Naive thymus-derived CD4-positive, alpha-beta T cell (primary cell): Measurements from ENCODE around the gene TMEM150A. TPM values are rescaled to one million over a fixed set of nuclear protein-coding genes. Genes with fewer than 3 reads are reported as not detected.

Source experiments
- ATAC-seq: fragments of 150-1000 bp; cut with Tn5 transposase; 2 replicates; pipeline ENCODE4 v1.10.0; 2021; ENCODE audit warnings: mild to moderate bottlenecking, moderate library complexity
- CTCF ChIA-PET: fragments of 350-600 bp; sonication (Branson Sonifier 250); formaldehyde crosslinking; loops from one replicate; lab custom pipeline; 2021; ENCODE audit warnings: antibody characterized with exemption; lab: Charles Lee
- POLR2A ChIA-PET: fragments of 350-600 bp; sonication (Branson Sonifier 250); formaldehyde crosslinking; loops from one replicate; lab custom pipeline; 2021; ENCODE audit warnings: antibody characterized with exemption, inconsistent platforms; lab: Charles Lee
- DNase-seq, 9 donors: peaks; one replicate each; pipeline versions ENCODE4 v3.0.0 to v3.0.0-alpha.2; 2020 to 2022; ENCODE audit warnings: mixed read lengths in 1 of 9
- H3K27ac ChIP-seq: one replicate; pipeline ENCODE4 v1.7.0; 2013; ENCODE audit warnings: mild to moderate bottlenecking, low read depth, low read length, moderate library complexity
- H3K27me3 ChIP-seq, 2 donors: one replicate each; pipeline ENCODE4 v1.7.0; 2013; ENCODE audit warnings: low read length in 2 of 2, mild to moderate bottlenecking in 2 of 2, moderate library complexity in 2 of 2; ENCODE audit not compliant: control insufficient read depth in 2 of 2, insufficient read depth in 2 of 2
- H3K36me3 ChIP-seq, 3 experiments: 1 replicate in 2 of 3; 2 replicates in 1 of 3; pipeline ENCODE4 v1.7.0; 2013; ENCODE audit warnings: low read length in 3 of 3, mild to moderate bottlenecking in 3 of 3, moderate library complexity in 1 of 3; ENCODE audit not compliant: insufficient read depth in 3 of 3, control insufficient read depth in 2 of 3
- H3K4me1 ChIP-seq, 2 donors: one replicate each; pipeline ENCODE4 v1.7.0; 2013; ENCODE audit warnings: low read length in 2 of 2, mild to moderate bottlenecking in 2 of 2, moderate library complexity in 1 of 2; ENCODE audit not compliant: control insufficient read depth in 2 of 2, insufficient read depth in 2 of 2
- H3K4me3 ChIP-seq: 2 replicates; pipeline ENCODE4 v1.7.0; 2013; ENCODE audit warnings: mild to moderate bottlenecking, low read length
- H3K9me3 ChIP-seq, 3 experiments: 1 replicate in 2 of 3; 2 replicates in 1 of 3; pipeline ENCODE4 v1.7.0; 2013; ENCODE audit warnings: low read length in 3 of 3; ENCODE audit not compliant: control insufficient read depth in 2 of 3
- H3K27ac Mint-ChIP-seq, 9 donors: one replicate each; pipeline ENCODE4 v1.8.0; 2020 to 2022; ENCODE audit warnings: mixed read lengths in 9 of 9, mild to moderate bottlenecking in 8 of 9, moderate library complexity in 5 of 9, inconsistent platforms in 2 of 9
- H3K27me3 Mint-ChIP-seq, 5 donors: one replicate each; pipeline ENCODE4 v1.8.0; 2021 to 2022; ENCODE audit warnings: mixed read lengths in 5 of 5, mild to moderate bottlenecking in 1 of 5
- H3K36me3 Mint-ChIP-seq, 5 donors: one replicate each; pipeline ENCODE4 v1.8.0; 2020 to 2022; ENCODE audit warnings: mixed read lengths in 5 of 5, mild to moderate bottlenecking in 3 of 5, inconsistent platforms in 1 of 5
- H3K4me1 Mint-ChIP-seq, 7 donors: one replicate each; pipeline ENCODE4 v1.8.0; 2020 to 2022; ENCODE audit warnings: mixed read lengths in 7 of 7, mild to moderate bottlenecking in 3 of 7, inconsistent platforms in 1 of 7
- H3K4me3 Mint-ChIP-seq, 10 donors: one replicate each; pipeline ENCODE4 v1.8.0; 2020 to 2022; ENCODE audit warnings: mild to moderate bottlenecking in 10 of 10, mixed read lengths in 10 of 10, moderate library complexity in 6 of 10, inconsistent platforms in 2 of 10
- H3K9me3 Mint-ChIP-seq, 11 donors: one replicate each; pipeline ENCODE4 v1.8.0; 2020 to 2022; ENCODE audit warnings: mixed read lengths in 11 of 11, mild to moderate bottlenecking in 4 of 11, inconsistent platforms in 1 of 11, moderate library complexity in 1 of 11
- intact Hi-C, 2 donors: fragments of 100-400 bp; cut with micrococcal nuclease; formaldehyde crosslinking; loops; one replicate each; pipeline ENCODE4 v1.15.1; 2023
- polyA plus RNA-seq, 2 donors: library from polyadenylated mRNA; unstranded; fragments of 300-500 nt; fragmentation: Illumina TruSeq; gene quantifications; one replicate each; pipeline ENCODE4 v1.2.3, GENCODE V29; 2021
- total RNA-seq, 6 experiments: library from RNA in 5 of 6; stranded (reverse) in 5 of 6; gene quantifications; 1 replicate in 5 of 6; 2 replicates in 1 of 6; pipeline ENCODE4 v1.2.3 and lab custom pipeline; 2021 to 2026

The TMEM150A gene
- total and polyA plus RNA-seq, 7 experiments from 2014 or later, result 5.1 to 17.8 (median 11.2) TPM

DNA sequence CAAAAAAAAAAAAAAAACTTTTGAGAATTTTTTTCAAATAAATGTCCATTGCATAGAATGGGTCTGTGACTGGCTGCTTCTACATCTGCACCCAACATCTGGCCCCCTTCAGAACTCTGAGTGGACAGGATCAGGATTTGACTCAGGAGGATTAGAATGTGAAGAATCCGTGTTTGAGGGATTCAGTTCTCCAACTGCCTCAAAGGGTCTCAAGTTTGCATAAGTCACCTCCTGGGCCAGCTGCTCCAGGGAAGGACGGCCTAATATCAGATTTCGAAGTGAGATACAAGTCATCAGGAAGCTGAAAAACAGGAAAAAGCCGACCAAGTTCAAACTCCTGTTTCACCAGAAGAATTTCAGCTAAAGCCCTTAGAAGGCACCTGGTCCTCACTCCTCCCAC is 52.7 kb downstream of the TMEM150A start:
- H3K27ac Mint-ChIP-seq, result peak overlapping the region in 1 of 9 donors; percentile 48
- DNase-seq (no peak), ATAC-seq (no peak)
- H3K27ac ChIP-seq, result no peak overlapping the region
- peaks cover 9 to 54% (median 14%) of the 10 kb centered on the region in 3 experiments for H3K36me3 ChIP-seq
- H3K27me3 ChIP-seq, result no peaks in the 10 kb centered on the region
- H3K36me3 Mint-ChIP-seq, result peaks cover 0 to 31% (median 14%) of the 10 kb centered on the region in 5 donors
- intact Hi-C loops, result loop anchor here in 1 of 2 donors (5.0 kb wide), 1 partner anchor 243 kb away; no protein-coding TSS in a partner anchor
- no peaks in the 10 kb centered on the region for H3K9me3 Mint-ChIP-seq
- no peaks in the 10 kb centered on the region for H3K4me1 ChIP-seq
- no peaks in the 10 kb centered on the region for H3K9me3 ChIP-seq
- POLR2A ChIA-PET, result interaction anchor here (0.9 to 5.9 kb wide), 7 partner anchors 10 to 131 kb away, joined by 3 to 70 read pairs (median 4); partner anchors contain the start of genes GGCX, MAT2A, RNF181 and SH2D6
- peaks cover 0 to 10% (median 6%) of the 10 kb centered on the region in 7 donors for H3K4me1 Mint-ChIP-seq
- CTCF ChIA-PET, result interaction anchor here (0.5 to 6.6 kb wide), 6 partner anchors 11 to 539 kb away, joined by 3 to 163 read pairs (median 18); partner anchors contain the start of genes GGCX, MAT2A and SH2D6
- H3K4me3 ChIP-seq, result no peak overlapping the region
- no peak overlapping the region for H3K4me3 Mint-ChIP-seq
- H3K27me3 Mint-ChIP-seq, result no peaks in the 10 kb centered on the region

DNA sequence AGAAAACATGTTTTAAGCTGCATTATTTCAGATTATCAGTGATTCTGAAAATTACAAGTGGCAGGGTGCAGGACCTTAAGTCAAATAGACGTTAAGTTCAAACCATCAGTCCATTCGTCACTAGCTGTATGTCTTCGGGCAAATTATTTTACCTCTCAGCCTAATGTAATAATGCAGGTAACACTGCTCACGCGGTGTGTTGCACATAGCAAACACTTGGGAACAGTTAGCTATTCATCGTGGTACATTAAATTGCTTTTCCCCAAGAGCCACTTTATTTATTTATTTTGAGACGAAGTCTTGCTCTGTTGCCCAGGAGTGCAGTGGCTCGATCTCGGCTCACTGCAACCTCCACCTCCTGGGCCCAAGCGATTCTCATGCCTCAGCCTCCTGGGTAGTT is 53.4 kb downstream of the TMEM150A start:
- H3K36me3 ChIP-seq, result peaks cover 9 to 51% (median 10%) of the 10 kb centered on the region in 3 experiments
- no peaks in the 10 kb centered on the region for H3K4me1 ChIP-seq
- no peak for DNase-seq
- CTCF ChIA-PET, result interaction anchor here (0.6 to 4.9 kb wide), 6 partner anchors 10 to 158 kb away, joined by 3 to 163 read pairs (median 6); partner anchors contain the start of genes GGCX, MAT2A and SH2D6
- Mint-ChIP-seq H3K27me3 (no peaks in the 10 kb centered on the region), H3K4me3 (no peak overlapping the region), H3K27ac (no peak overlapping the region), H3K9me3 (no peaks in the 10 kb centered on the region), H3K4me1 (peaks cover 0 to 13% (median 8%) of the 10 kb centered on the region in 7 donors), H3K36me3 (peaks cover 4 to 28% (median 16%) of the 10 kb centered on the region in 5 donors)
- intact Hi-C loops, result no loop called here
- no peak overlapping the region for H3K4me3 ChIP-seq
- no peak for ATAC-seq
- POLR2A ChIA-PET, result interaction anchor here (0.8 to 5.9 kb wide), 7 partner anchors 9 to 221 kb away, joined by 3 to 70 read pairs (median 4); partner anchors contain the start of genes MAT2A, SH2D6 and TGOLN2
- H3K27me3 ChIP-seq, result no peaks in the 10 kb centered on the region
- no peaks in the 10 kb centered on the region for H3K9me3 ChIP-seq
- H3K27ac ChIP-seq, result no peak overlapping the region

DNA sequence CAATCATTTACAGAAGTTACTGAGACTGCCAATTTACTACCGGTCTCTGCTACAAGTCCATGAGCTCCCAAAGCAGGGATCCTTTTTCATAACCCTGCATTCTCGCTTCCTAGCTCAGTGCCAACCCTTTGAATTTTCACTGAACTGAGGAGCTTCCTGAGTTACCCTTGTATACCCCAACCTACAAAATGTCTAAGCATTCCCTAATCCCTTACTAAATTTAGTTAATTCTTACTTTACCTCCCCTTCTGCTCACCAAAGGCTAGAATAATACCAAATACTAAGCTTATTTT is 53.9 kb downstream of the TMEM150A start:
- H3K9me3 ChIP-seq, result no peaks in the 10 kb centered on the region
- H3K27me3 Mint-ChIP-seq, result no peaks in the 10 kb centered on the region
- H3K27me3 ChIP-seq, result no peaks in the 10 kb centered on the region
- H3K27ac ChIP-seq, result no peak overlapping the region
- no peaks in the 10 kb centered on the region for H3K4me1 ChIP-seq
- H3K9me3 Mint-ChIP-seq, result no peaks in the 10 kb centered on the region
- no peak for ATAC-seq
- peaks cover 0 to 18% (median 8%) of the 10 kb centered on the region in 7 donors for H3K4me1 Mint-ChIP-seq
- intact Hi-C loops, result no loop called here
- no peak overlapping the region for H3K4me3 Mint-ChIP-seq
- H3K36me3 Mint-ChIP-seq, result peaks cover 5 to 28% (median 18%) of the 10 kb centered on the region in 5 donors
- POLR2A ChIA-PET, result interaction anchor here (0.8 to 5.9 kb wide), 4 partner anchors 8 to 221 kb away, joined by 3 to 70 read pairs (median 4); partner anchors contain the start of genes MAT2A and TGOLN2
- no peak for DNase-seq
- CTCF ChIA-PET, result interaction anchor here (0.9 to 4.9 kb wide), 4 partner anchors 111 to 157 kb away, joined by 3 to 163 read pairs (median 6); partner anchors contain the start of gene SH2D6
- peaks cover 9 to 53% (median 10%) of the 10 kb centered on the region in 3 experiments for H3K36me3 ChIP-seq
- no peak overlapping the region for H3K4me3 ChIP-seq
- peak overlapping the region in 1 of 9 donors; percentile 15 for H3K27ac Mint-ChIP-seq

Other genes with a start within 250 kb of the TMEM150A start
- gene RETSAT, start 248.2 kb downstream of the TMEM150A start, total RNA-seq, result 10 to 100 TPM; 18.5 to 30.5 (median 20.2) TPM
- gene RETSAT, start 248.2 kb downstream of the TMEM150A start, polyA plus RNA-seq, result 10 to 100 TPM in 1 of 2 donors, 1 to 10 TPM in 1; 8.9 to 14.5 TPM
- gene ELMOD3, start 247.9 kb downstream of the TMEM150A start, total RNA-seq, result 10 to 100 TPM; 20.2 to 33.3 (median 21.7) TPM
- gene ELMOD3, start 247.9 kb downstream of the TMEM150A start, polyA plus RNA-seq, result 10 to 100 TPM in 1 of 2 donors, 1 to 10 TPM in 1; 9.4 to 13.3 TPM
- 100 to 1,000 TPM in 2 of 5 experiments, 10 to 100 TPM in 3; 12.9 to 265 (median 29.7) TPM for gene CAPG, start 192.3 kb downstream of the TMEM150A start, total RNA-seq
- 10 to 100 TPM; 34.3 to 36.4 TPM for gene CAPG, start 192.3 kb downstream of the TMEM150A start, polyA plus RNA-seq
- 1 to 10 TPM in 1 of 5 experiments, under 1 TPM in 2, not detected in 2; 0.48 to 1.1 (median 0.94) TPM for gene SH2D6, start 184.0 kb downstream of the TMEM150A start, total RNA-seq
- gene SH2D6, start 184.0 kb downstream of the TMEM150A start, polyA plus RNA-seq, result not detected
- gene MAT2A, start 63.5 kb downstream of the TMEM150A start, total RNA-seq, result 100 to 1,000 TPM in 4 of 5 experiments, 10 to 100 TPM in 1; 96.3 to 268 (median 178) TPM
- gene MAT2A, start 63.5 kb downstream of the TMEM150A start, polyA plus RNA-seq, result 100 to 1,000 TPM in 1 of 2 donors, 10 to 100 TPM in 1; 79.8 to 120 TPM
- gene GGCX, start 41.2 kb downstream of the TMEM150A start, total RNA-seq, result 10 to 100 TPM; 20.4 to 34.2 (median 26.3) TPM
- gene GGCX, start 41.2 kb downstream of the TMEM150A start, polyA plus RNA-seq, result 10 to 100 TPM; 11.8 to 12.2 TPM
- 100 to 1,000 TPM in 2 of 5 experiments, 10 to 100 TPM in 3; 55.1 to 137 (median 83.2) TPM for gene VAMP8, start 25.1 kb downstream of the TMEM150A start, total RNA-seq
- gene VAMP8, start 25.1 kb downstream of the TMEM150A start, polyA plus RNA-seq, result 100 to 1,000 TPM; 312 to 347 TPM
- 10 to 100 TPM; 25.6 to 73.8 (median 35.1) TPM for gene VAMP5, start 18.3 kb downstream of the TMEM150A start, total RNA-seq
- 100 to 1,000 TPM; 115 to 121 TPM for gene VAMP5, start 18.3 kb downstream of the TMEM150A start, polyA plus RNA-seq
- gene RNF181, start 7.0 kb downstream of the TMEM150A start, total RNA-seq, result 100 to 1,000 TPM in 1 of 5 experiments, 10 to 100 TPM in 4; 38.5 to 118 (median 61.4) TPM
- gene RNF181, start 7.0 kb downstream of the TMEM150A start, polyA plus RNA-seq, result 100 to 1,000 TPM; 168 to 175 TPM
- gene C2orf68, start 9.4 kb upstream of the TMEM150A start, total RNA-seq, result 10 to 100 TPM; 40.9 to 92.1 (median 51.6) TPM
- gene C2orf68, start 9.4 kb upstream of the TMEM150A start, polyA plus RNA-seq, result 10 to 100 TPM; 24.9 to 26.6 TPM
- 10 to 100 TPM; 43.1 to 76.1 (median 57.3) TPM for gene USP39, start 13.5 kb upstream of the TMEM150A start, total RNA-seq
- 10 to 100 TPM; 63.7 to 83.6 TPM for gene USP39, start 13.5 kb upstream of the TMEM150A start, polyA plus RNA-seq
- gene SFTPB, start 65.5 kb upstream of the TMEM150A start, total RNA-seq, result not detected
- not detected for gene SFTPB, start 65.5 kb upstream of the TMEM150A start, polyA plus RNA-seq
- 100 to 1,000 TPM in 2 of 5 experiments, 10 to 100 TPM in 1, 1 to 10 TPM in 2; 5.9 to 780 (median 84.7) TPM for gene GNLY, start 91.7 kb upstream of the TMEM150A start, total RNA-seq
- 10 to 100 TPM; 11.1 to 13.5 TPM for gene GNLY, start 91.7 kb upstream of the TMEM150A start, polyA plus RNA-seq
- under 1 TPM in 2 of 5 experiments, not detected in 3; 0.42 to 0.73 TPM for gene ATOH8, start 151.3 kb upstream of the TMEM150A start, total RNA-seq
- not detected for gene ATOH8, start 151.3 kb upstream of the TMEM150A start, polyA plus RNA-seq